ENCODE data around the gene ATG16L2. TPM values are rescaled to one million over a fixed set of nuclear protein-coding genes. Genes with fewer than 3 reads are reported as not detected.

Gene ATG16L2
- total RNA-seq, 2 experiments from 2014 or later = 105 to 114 TPM

DNA sequence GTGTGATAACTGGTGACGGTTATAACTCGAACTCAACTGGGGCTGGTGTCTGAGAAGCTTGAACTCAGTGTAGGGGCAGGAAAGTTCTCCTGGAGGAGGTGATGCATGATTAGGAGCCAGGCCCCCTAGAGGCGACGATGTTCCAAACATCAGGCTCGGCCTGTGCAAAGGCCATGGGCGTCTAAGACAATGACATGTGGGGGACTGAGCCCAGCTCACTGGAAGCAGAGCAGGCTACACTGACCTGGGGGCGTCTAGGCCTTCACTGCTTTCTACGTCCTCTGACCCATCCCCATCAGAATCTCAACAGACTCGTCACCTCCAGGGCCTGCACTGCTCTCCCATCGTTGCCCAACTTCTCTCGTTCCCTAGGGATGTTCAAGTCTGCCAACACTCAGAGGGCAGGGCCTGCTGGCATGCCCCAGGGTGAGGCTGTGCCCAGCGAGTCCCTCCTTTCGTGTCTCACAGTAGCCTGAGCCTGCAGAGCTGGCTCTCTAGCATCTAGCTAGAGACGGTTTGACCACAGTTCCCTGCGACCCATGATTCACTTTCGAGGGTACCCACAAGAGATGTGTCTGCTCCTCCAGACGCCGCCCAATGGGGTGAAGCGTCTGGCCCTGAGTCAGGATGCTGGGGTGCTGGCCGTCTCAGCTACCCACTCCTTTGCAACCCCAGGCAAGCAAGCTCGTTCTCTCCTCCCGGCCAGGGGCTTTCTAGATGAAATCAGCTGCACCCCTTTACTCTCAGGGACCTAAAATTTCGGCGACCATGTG lies 1.1 kb upstream of the ATG16L2 start:
- H3K4me1 Mint-ChIP-seq (ENCODE audit: low read depth) = peaks cover 38% of the 10 kb centered on the region
- peak; percentile 79 for DNase-seq
- CTCF ChIA-PET = interaction anchor here (0.7 to 3.2 kb wide), 17 partner anchors 15 to 700 kb away, joined by 3 to 17 read pairs (median 4); partner anchors contain the start of genes ANAPC15, FCHSD2 and STARD10
- H3K36me3 Mint-ChIP-seq (ENCODE audit: low read depth) = peaks cover 49% of the 10 kb centered on the region
- H3K27ac Mint-ChIP-seq = peak overlapping the region; percentile 96
- H3K4me3 Mint-ChIP-seq = peak overlapping the region; percentile 99
- H3K9me3 Mint-ChIP-seq = no peaks in the 10 kb centered on the region
- intact Hi-C loops (cut with micrococcal nuclease) = loop anchor here (1.0 to 10.0 kb wide), 5 partner anchors 19 to 728 kb away; partner anchors contain the start of genes LRRC51, NUMA1 and STARD10
- H3K27me3 Mint-ChIP-seq (ENCODE audit: low read depth) = no peaks in the 10 kb centered on the region

GRCh38 chr11:72813740-72814285 lies 398 bp upstream of the ATG16L2 start:
- Mint-ChIP-seq H3K9me3 (no peaks in the 10 kb centered on the region), H3K27ac (peak overlapping the region; percentile 96), H3K4me3 (peak overlapping the region; percentile 99), H3K4me1 (ENCODE audit: low read depth) (peaks cover 34% of the 10 kb centered on the region), H3K36me3 (ENCODE audit: low read depth) (peaks cover 44% of the 10 kb centered on the region), H3K27me3 (ENCODE audit: low read depth) (no peaks in the 10 kb centered on the region)
- intact Hi-C loops (cut with micrococcal nuclease) = loop anchor here (1.0 to 10.0 kb wide), 9 partner anchors 8 to 729 kb away; partner anchors contain the start of genes FCHSD2, LRRC51, NUMA1 and STARD10
- CTCF ChIA-PET = interaction anchor here (0.7 to 3.2 kb wide), 13 partner anchors 16 to 701 kb away, joined by 3 to 17 read pairs (median 4); partner anchors contain the start of genes ANAPC15, FCHSD2 and STARD10
- peak; percentile 79 for DNase-seq

DNA sequence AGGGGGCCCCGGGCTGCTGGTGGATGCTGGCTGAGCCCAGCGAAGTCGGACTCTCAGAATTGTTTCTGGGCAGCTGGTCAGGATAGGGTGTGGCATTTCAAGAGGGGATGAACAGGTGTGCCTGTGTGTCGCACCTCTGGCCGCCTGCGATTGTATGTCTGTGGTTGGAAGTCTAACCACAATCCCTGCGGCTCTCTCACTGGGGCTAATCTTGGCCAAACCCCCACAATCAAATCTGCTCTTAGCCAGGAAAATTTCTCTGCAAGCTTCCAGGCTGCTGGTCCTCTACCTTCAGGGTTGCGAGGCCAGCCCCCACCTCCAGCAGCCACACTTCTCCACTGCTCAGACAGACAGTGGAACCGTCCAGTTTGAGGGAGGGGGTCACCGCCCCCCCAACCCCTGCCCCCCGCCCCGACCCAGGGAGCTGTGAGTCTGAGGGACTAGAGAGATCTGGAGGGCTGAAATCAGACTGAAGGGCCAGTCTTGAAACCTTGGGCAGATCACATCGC lies 953 bp downstream of the ATG16L2 start:
- peak overlapping the region; percentile 100 for H3K4me3 Mint-ChIP-seq
- intact Hi-C loops (cut with micrococcal nuclease) = loop anchor here (2.0 to 10.0 kb wide), 4 partner anchors 34 to 730 kb away; partner anchors contain the start of genes FCHSD2, LRRC51 and NUMA1
- no peaks in the 10 kb centered on the region for H3K27me3 Mint-ChIP-seq (ENCODE audit: low read depth)
- DNase-seq = no peak
- CTCF ChIA-PET = interaction anchor here (0.7 to 3.2 kb wide), 5 partner anchors 12 to 93 kb away, joined by 3 to 15 read pairs (median 4); partner anchors contain the start of gene STARD10
- peaks cover 35% of the 10 kb centered on the region for H3K4me1 Mint-ChIP-seq (ENCODE audit: low read depth)
- H3K9me3 Mint-ChIP-seq = no peaks in the 10 kb centered on the region
- H3K36me3 Mint-ChIP-seq (ENCODE audit: low read depth) = peaks cover 44% of the 10 kb centered on the region
- H3K27ac Mint-ChIP-seq = peak overlapping the region; percentile 97

- intact Hi-C loops (cut with micrococcal nuclease) = loop anchor here (10.0 kb wide), 2 partner anchors 232 to 732 kb away; partner anchors contain the start of genes LRRC51 and NUMA1
- H3K27me3 Mint-ChIP-seq (ENCODE audit: low read depth) = no peaks in the 10 kb centered on the region
- DNase-seq = no peak
- CTCF ChIA-PET = interaction anchor here (0.5 to 1.3 kb wide), 3 partner anchors 11 to 663 kb away, joined by 3 to 4 read pairs (median 3); partner anchors contain the start of gene STARD10
- H3K4me1 Mint-ChIP-seq (ENCODE audit: low read depth) = peaks cover 34% of the 10 kb centered on the region
- no peaks in the 10 kb centered on the region for H3K9me3 Mint-ChIP-seq
- peak overlapping the region; percentile 100 for H3K4me3 Mint-ChIP-seq
- peak overlapping the region; percentile 97 for H3K27ac Mint-ChIP-seq
- peaks cover 46% of the 10 kb centered on the region for H3K36me3 Mint-ChIP-seq (ENCODE audit: low read depth)
Observed at GRCh38 chr11:72816404-72816990, 2.3 kb downstream of the ATG16L2 start.

- Mint-ChIP-seq H3K27me3 (ENCODE audit: low read depth) (no peaks in the 10 kb centered on the region), H3K4me3 (no peak overlapping the region), H3K27ac (no peak overlapping the region), H3K4me1 (ENCODE audit: low read depth) (peaks cover 25% of the 10 kb centered on the region), H3K9me3 (no peaks in the 10 kb centered on the region), H3K36me3 (ENCODE audit: low read depth) (peaks cover 37% of the 10 kb centered on the region)
- CTCF ChIA-PET = no interaction called here
- intact Hi-C loops (cut with micrococcal nuclease) = loop anchor here (10.0 kb wide), 2 partner anchors 233 to 733 kb away; partner anchors contain the start of genes LRRC51 and NUMA1
- no peak for DNase-seq
Observed at GRCh38 chr11:72817966-72818365, 3.8 kb downstream of the ATG16L2 start.

DNA sequence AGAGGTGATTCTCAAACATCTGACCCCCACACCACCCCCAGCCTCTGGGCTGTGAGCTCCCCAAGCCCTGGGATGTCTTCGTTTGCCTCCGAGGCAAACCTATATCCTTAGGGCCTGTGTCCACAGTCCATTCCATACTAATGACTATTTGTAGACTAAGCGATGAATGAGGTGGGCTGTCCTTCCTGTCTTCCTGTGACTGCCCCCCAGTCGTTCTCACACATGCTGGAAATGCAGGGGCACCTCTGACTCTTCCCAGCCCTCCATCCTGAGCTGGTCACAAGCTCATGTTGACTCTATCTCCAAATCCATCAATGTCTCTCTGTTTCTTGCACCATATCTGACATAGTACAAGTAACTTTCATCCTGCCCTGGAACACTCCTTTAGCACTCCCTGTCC lies 4.8 kb downstream of the ATG16L2 start:
- Mint-ChIP-seq H3K27ac (no peak overlapping the region), H3K4me3 (no peak overlapping the region), H3K27me3 (ENCODE audit: low read depth) (no peaks in the 10 kb centered on the region)

DNA sequence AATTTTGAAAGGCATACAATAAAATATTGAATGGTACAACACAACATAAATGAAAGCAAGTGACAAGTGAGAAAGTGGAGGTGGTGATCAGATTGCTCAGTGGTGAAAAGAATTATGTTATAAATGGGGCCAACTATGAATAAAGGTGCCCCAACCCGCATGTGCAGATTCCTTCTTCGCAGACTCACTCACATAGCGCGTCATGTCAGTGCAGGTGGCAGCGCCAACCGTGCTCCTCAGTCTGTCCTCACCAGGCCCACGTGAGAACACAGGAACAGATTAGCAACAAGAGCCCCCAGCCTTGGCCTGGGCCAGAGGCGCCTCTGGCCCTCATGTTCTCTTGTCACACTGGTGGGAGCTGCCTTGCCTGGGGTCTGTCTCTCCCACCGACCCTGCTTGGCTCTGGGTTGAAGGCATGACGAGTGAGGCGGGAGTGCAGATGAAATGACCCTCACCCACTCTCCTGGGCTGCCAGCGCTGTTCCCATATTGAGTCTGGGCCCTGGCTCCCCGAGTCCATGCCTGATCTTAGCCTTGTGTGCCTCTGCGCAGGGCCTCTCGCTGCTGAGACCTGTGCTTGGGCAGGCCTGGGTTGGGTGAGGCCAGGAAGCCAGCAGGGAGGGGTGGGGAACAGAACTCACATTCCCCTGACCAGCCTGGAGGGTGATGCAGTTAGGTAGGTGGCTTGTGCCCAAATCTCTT lies 6.4 kb downstream of the ATG16L2 start:
- intact Hi-C loops (cut with micrococcal nuclease) = no loop called here
- Mint-ChIP-seq H3K27me3 (ENCODE audit: low read depth) (no peaks in the 10 kb centered on the region), H3K9me3 (no peaks in the 10 kb centered on the region), H3K4me3 (no peak overlapping the region), H3K36me3 (ENCODE audit: low read depth) (peaks cover 29% of the 10 kb centered on the region), H3K27ac (no peak overlapping the region), H3K4me1 (ENCODE audit: low read depth) (peaks cover 23% of the 10 kb centered on the region)
- CTCF ChIA-PET = interaction anchor here (0.6 kb wide), 1 partner anchor 95 kb away, joined by 3 read pairs; no protein-coding TSS in a partner anchor
- DNase-seq = no peak

More for the DNA sequence above, 4.8 kb downstream of the ATG16L2 start:
- Mint-ChIP-seq H3K4me1 (ENCODE audit: low read depth) (peaks cover 25% of the 10 kb centered on the region), H3K9me3 (no peaks in the 10 kb centered on the region), H3K36me3 (ENCODE audit: low read depth) (peaks cover 30% of the 10 kb centered on the region)
- no peak for DNase-seq
- CTCF ChIA-PET = interaction anchor here (0.6 to 1.0 kb wide), 2 partner anchors 92 to 105 kb away, joined by 4 read pairs; no protein-coding TSS in a partner anchor
- intact Hi-C loops (cut with micrococcal nuclease) = loop anchor here (10.0 kb wide), 2 partner anchors 234 to 734 kb away; partner anchors contain the start of genes LRRC51 and NUMA1

DNA sequence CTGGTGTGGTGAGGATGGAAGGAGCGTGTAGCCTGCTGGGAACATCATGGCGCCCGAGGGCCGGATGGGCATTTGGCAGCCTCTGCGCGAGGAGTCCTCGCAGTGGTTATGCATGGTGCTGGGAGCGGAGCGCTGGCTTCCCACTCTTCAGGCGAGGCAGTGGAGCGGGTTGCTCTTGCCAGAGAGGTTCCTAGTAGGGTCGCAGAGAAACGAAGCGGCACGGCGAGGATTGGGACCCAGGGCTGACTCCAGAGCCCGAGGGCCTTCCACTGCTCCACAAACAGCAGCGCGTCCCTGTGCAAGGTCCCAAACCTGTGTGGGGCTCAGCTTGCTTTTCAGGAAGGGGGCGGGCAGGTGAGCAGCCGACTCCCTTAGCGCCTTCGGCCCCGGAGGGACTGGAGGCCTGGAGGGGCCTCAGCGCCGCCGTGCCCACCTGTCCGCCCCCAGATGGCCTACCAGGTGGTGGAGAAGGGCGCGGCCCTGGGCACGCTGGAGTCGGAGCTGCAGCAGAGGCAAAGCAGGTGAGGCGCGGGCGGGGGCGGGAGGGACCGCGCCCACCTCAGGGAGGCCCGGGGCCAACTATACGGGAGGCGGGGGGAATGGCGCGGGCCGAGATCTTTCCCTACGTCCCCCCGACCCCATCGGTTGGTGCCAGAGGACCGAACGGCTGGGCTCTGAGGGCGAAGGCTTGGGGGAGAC lies 7.2 kb downstream of the ATG16L2 start:
- Mint-ChIP-seq H3K4me1 (ENCODE audit: low read depth) (peaks cover 16% of the 10 kb centered on the region), H3K27ac (no peak overlapping the region), H3K4me3 (no peak overlapping the region), H3K9me3 (no peaks in the 10 kb centered on the region), H3K36me3 (ENCODE audit: low read depth) (peaks cover 32% of the 10 kb centered on the region), H3K27me3 (ENCODE audit: low read depth) (no peaks in the 10 kb centered on the region)
- intact Hi-C loops (cut with micrococcal nuclease) = no loop called here
- DNase-seq = no peak
- CTCF ChIA-PET = no interaction called here

DNA sequence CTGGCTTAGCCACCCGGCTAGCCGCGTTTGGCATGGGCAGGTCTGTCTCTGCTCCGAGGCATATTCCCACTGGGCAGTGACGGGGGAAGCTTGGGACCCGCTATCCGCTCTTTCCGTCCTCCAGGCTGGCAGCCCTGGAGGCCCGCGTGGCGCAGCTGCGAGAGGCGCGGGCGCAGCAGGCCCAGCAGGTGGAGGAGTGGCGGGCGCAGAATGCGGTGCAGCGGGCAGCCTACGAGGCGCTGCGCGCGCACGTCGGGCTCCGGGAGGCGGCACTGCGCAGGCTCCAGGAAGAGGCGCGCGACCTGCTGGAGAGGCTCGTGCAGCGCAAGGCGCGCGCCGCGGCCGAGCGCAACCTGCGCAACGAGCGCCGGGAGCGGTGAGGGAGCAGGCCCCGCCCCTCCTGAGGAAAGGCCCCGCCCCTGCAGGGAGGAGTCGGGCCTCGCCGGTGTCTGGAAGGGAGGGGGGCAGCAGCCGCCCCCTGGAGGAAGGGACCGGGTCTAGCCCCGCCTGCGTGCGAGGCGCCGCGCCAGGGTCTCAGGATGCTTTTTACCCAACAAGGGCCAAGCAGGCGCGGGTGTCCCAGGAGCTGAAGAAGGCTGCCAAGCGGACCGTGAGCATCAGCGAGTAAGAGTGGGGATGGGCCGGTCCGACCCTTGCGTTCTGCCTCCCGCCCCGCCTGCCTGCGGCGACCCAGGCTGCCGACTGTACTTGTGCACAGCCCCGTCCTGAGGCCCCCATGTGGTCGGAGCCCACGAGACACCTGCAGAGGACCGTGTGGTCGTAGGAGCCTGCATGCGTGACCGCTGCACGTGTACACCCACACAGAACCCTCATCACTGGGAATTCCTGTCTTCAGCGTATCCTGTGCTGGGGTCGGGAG lies 7.9 kb downstream of the ATG16L2 start:
- H3K4me1 Mint-ChIP-seq (ENCODE audit: low read depth) = peaks cover 11% of the 10 kb centered on the region
- no peak overlapping the region for H3K27ac Mint-ChIP-seq
- intact Hi-C loops (cut with micrococcal nuclease) = loop anchor here (1.0 kb wide), 1 partner anchor 8 kb away; the partner anchor contains the start of gene ATG16L2
- peak; percentile 83 for DNase-seq
- H3K9me3 Mint-ChIP-seq = no peaks in the 10 kb centered on the region
- CTCF ChIA-PET = interaction anchor here (1.0 to 1.3 kb wide), 3 partner anchors 10 to 422 kb away, joined by 3 to 8 read pairs (median 3); no protein-coding TSS in a partner anchor
- peak overlapping the region; percentile 46 for H3K4me3 Mint-ChIP-seq
- no peaks in the 10 kb centered on the region for H3K27me3 Mint-ChIP-seq (ENCODE audit: low read depth)
- H3K36me3 Mint-ChIP-seq (ENCODE audit: low read depth) = peaks cover 30% of the 10 kb centered on the region

DNA sequence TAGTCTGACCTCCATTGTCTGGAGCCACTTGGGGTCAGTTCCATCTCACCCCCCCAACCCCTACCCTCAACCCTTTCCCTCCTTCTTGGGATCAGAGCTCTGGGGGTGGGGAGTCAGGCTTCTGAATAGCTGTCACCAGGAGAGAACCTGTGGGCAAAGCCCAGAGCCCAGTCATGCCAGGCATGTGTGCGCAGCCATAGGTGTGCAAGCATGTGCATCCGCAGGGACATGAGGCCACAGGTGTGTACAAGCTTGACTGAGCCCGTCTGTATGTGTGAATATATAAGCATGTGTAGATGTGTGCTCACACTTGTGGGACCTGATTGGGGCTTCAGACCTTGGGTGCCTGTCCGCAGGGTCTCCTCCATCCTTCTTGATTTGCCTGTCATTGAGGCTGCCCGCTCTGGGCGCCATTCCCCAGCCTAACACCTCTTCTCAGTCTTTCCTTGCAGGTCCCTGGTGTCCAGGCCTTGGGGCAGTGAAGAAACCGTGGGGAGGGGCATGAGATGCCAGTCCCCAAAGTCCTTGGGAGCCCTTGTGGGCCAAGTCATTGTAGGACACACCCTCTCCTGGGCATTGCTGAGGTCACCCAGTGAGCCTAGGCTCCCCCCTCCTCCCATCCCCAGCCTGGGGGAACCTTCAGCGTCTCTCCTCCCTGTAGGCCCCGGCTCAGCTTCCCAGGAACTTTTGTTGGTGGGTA lies 9.0 kb downstream of the ATG16L2 start:
- Mint-ChIP-seq H3K4me3 (no peak overlapping the region), H3K27me3 (ENCODE audit: low read depth) (no peaks in the 10 kb centered on the region), H3K4me1 (ENCODE audit: low read depth) (peaks cover 11% of the 10 kb centered on the region), H3K27ac (no peak overlapping the region), H3K9me3 (no peaks in the 10 kb centered on the region), H3K36me3 (ENCODE audit: low read depth) (peaks cover 27% of the 10 kb centered on the region)
- no peak for DNase-seq
- CTCF ChIA-PET = interaction anchor here (0.7 to 1.3 kb wide), 4 partner anchors 9 to 420 kb away, joined by 3 to 8 read pairs (median 3); no protein-coding TSS in a partner anchor
- intact Hi-C loops (cut with micrococcal nuclease) = no loop called here

Data from activated naive CD4-positive, alpha-beta T cell treated with anti-CD3 and anti-CD28 coated beads for 36 hours (primary cell).